MM.1S (cell line): Measurements from ENCODE around the gene LEF1.

Experiments used
- EZH2 ChIP-seq: fragments of 300-600 bp; sonication (generic); optimal IDR thresholded peaks from 2 replicates; pipeline ENCODE3; 2017; ENCODE audit warnings: low read depth, mild to moderate bottlenecking, antibody characterized with exemption, low read length, mixed read lengths
- EZH2phosphoT487 ChIP-seq: fragments of 300-600 bp; sonication (generic); IDR thresholded peaks from 2 replicates; pipeline ENCODE4 v1.6.1; 2018; ENCODE audit warnings: antibody characterized with exemption, low read length
- TF ChIP-seq, protein P1 (sequence below): fragments of 300-600 bp; sonication (generic); IDR thresholded peaks from 2 replicates; pipeline ENCODE4 v1.5.1; 2016; ENCODE audit warnings: antibody characterized with exemption, low read length, mixed read lengths

GRCh38 chr4:108173599-108174057, 4.9 kb upstream of the LEF1 start:
- TF ChIP-seq, protein P1, sequence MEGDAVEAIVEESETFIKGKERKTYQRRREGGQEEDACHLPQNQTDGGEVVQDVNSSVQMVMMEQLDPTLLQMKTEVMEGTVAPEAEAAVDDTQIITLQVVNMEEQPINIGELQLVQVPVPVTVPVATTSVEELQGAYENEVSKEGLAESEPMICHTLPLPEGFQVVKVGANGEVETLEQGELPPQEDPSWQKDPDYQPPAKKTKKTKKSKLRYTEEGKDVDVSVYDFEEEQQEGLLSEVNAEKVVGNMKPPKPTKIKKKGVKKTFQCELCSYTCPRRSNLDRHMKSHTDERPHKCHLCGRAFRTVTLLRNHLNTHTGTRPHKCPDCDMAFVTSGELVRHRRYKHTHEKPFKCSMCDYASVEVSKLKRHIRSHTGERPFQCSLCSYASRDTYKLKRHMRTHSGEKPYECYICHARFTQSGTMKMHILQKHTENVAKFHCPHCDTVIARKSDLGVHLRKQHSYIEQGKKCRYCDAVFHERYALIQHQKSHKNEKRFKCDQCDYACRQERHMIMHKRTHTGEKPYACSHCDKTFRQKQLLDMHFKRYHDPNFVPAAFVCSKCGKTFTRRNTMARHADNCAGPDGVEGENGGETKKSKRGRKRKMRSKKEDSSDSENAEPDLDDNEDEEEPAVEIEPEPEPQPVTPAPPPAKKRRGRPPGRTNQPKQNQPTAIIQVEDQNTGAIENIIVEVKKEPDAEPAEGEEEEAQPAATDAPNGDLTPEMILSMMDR: no peak
- TF ChIP-seq EZH2 (no peak), EZH2phosphoT487 (no peak)
